Lung (tissue), 12 donors: ENCODE measurements around the gene ORAI3. TPM values are rescaled to one million over a fixed set of nuclear protein-coding genes. Genes with fewer than 3 reads are reported as not detected.
A peak's percentile ranks its signal among the peaks of the same experiment; 100 is the strongest.

ENCODE experiments used
- ATAC-seq: fragments of 200-7000 bp; cut with Tn5 transposase; one replicate; pipeline ENCODE4 v1.9.1; 2020; ENCODE audit warnings: moderate number of reproducible peaks; ENCODE audit not compliant: insufficient read depth, low FRiP score
- DNase-seq, 3 donors: peaks; one replicate each; pipeline ENCODE4 v3.0.0-alpha.2; 2013 to 2017
- H3K27ac ChIP-seq, 2 donors: one replicate each; pipeline ENCODE4 v1.5.1; 2013; ENCODE audit warnings: mild to moderate bottlenecking in 2 of 2, moderate library complexity in 2 of 2, control low read depth in 1 of 2, inconsistent platforms in 1 of 2, low read depth in 1 of 2, low read length in 1 of 2
- H3K27me3 ChIP-seq, 3 donors: one replicate each; pipeline ENCODE4 v1.5.1; 2013; ENCODE audit warnings: low read length in 2 of 3; ENCODE audit not compliant: control insufficient read depth in 3 of 3, insufficient read depth in 3 of 3
- H3K36me3 ChIP-seq, 4 donors: one replicate each; pipeline ENCODE4 v1.5.1; 2013; ENCODE audit warnings: low read length in 4 of 4, mild to moderate bottlenecking in 1 of 4, moderate library complexity in 1 of 4; ENCODE audit not compliant: control insufficient read depth in 4 of 4, insufficient read depth in 4 of 4
- H3K4me1 ChIP-seq, 5 donors: one replicate each; pipeline ENCODE4 v1.5.1; 2013; ENCODE audit warnings: low read length in 5 of 5, mild to moderate bottlenecking in 2 of 5, moderate library complexity in 1 of 5; ENCODE audit not compliant: control insufficient read depth in 5 of 5, insufficient read depth in 5 of 5
- H3K4me3 ChIP-seq: one replicate; pipeline ENCODE4 v1.5.1; 2013; ENCODE audit warnings: mild to moderate bottlenecking, control low read depth, moderate library complexity
- H3K9ac ChIP-seq, 2 donors: one replicate each; pipeline ENCODE4 v1.5.1; 2013; ENCODE audit warnings: low read length in 2 of 2, control low read depth in 1 of 2; ENCODE audit not compliant: insufficient read depth in 1 of 2
- H3K9me3 ChIP-seq, 4 donors: one replicate each; pipeline ENCODE4 v1.5.1; 2013; ENCODE audit warnings: low read length in 3 of 4, mild to moderate bottlenecking in 1 of 4, moderate library complexity in 1 of 4; ENCODE audit not compliant: control insufficient read depth in 4 of 4, insufficient read depth in 3 of 4
- WGBS, 2 donors: extraction: QIAGEN DNeasy Blood & Tissue Kit; methylation state at CpG; one replicate each; pipeline ENCODE4 v1.1.7; 2013; 5-methylcytosine and 5-hydroxymethylcytosine counted together
- polyA plus RNA-seq, 2 donors: library from polyadenylated mRNA; stranded (reverse); fragments of 200-250 nt; gene quantifications; one replicate each; pipeline ENCODE4 v1.2.1, GENCODE V29; 2013
- total RNA-seq, 2 donors: library from RNA; depleted of rRNA in 1 of 2; stranded (reverse); fragments of >200 nt in 1 of 2; gene quantifications; one replicate each; pipeline ENCODE4 v1.2.1, GENCODE V29; 2014 to 2021
- TF ChIP-seq, protein P1 (sequence below): IDR thresholded peaks from 2 replicates; pipeline ENCODE4 v1.5.1; 2012; ENCODE audit warnings: mild to moderate bottlenecking; ENCODE audit errors: control extremely low read depth, extremely low read depth
- donor health status: control.
- donor health status: control.
- donor health status: Bipolar disorder and iron deficiency.
- donor health status: healthy.
- donor health status: DM: yes; HTN: yes; CAD: no.

The ORAI3 gene
- total and polyA plus RNA-seq, 4 donors: 20.2 to 27.4 (median 23.6) TPM

DNA sequence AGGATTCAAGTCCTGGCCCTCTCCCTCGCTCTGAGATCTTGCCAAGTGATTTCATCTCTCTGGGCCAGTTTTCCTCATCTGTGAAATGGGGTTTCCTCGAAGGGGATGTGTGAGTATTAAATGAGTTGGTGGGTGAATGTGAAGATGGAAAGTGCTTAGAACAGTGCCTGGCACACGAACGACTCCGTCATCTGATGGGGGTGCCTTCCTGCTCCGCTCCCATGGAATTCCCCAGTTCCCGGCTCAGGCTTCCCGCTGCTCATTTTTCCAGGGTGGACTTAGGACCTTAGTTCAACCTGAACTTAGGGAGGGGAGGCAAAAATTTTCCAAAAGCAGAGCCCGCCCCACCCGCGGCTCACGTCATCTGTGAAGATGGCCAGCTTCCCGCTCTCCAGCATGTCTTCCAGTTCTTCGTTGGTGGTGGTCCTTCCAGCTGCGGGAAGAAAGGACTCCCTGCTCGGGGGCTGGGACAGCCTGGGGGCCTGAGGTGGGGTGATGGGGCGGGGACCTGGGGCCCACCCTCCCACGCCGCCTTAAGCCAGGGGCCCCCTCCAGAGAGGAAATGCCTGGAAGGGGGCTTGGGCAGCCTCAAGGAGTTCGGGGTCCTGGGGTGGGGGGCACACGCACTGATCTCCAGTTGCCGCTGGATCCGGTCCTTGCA is 47.6 kb downstream of the ORAI3 start:
- H3K4me3 ChIP-seq: peak overlapping the region; percentile 18
- peaks cover 0 to 5% (median 4%) of the 10 kb centered on the region in 5 donors for H3K4me1 ChIP-seq
- no peak overlapping the region for H3K27ac ChIP-seq
- no peaks in the 10 kb centered on the region for H3K9me3 ChIP-seq
- no peaks in the 10 kb centered on the region for H3K36me3 ChIP-seq
- ATAC-seq (no peak), DNase-seq (no peak)
- peaks cover 0 to 23% (median 6%) of the 10 kb centered on the region in 3 donors for H3K27me3 ChIP-seq
- peak overlapping the region in 1 of 2 donors; percentile 23 for H3K9ac ChIP-seq
- TF ChIP-seq, protein P1, sequence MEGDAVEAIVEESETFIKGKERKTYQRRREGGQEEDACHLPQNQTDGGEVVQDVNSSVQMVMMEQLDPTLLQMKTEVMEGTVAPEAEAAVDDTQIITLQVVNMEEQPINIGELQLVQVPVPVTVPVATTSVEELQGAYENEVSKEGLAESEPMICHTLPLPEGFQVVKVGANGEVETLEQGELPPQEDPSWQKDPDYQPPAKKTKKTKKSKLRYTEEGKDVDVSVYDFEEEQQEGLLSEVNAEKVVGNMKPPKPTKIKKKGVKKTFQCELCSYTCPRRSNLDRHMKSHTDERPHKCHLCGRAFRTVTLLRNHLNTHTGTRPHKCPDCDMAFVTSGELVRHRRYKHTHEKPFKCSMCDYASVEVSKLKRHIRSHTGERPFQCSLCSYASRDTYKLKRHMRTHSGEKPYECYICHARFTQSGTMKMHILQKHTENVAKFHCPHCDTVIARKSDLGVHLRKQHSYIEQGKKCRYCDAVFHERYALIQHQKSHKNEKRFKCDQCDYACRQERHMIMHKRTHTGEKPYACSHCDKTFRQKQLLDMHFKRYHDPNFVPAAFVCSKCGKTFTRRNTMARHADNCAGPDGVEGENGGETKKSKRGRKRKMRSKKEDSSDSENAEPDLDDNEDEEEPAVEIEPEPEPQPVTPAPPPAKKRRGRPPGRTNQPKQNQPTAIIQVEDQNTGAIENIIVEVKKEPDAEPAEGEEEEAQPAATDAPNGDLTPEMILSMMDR: no peak
- 29 to 40% methylated on average over 23 of the region's 23 CpGs for WGBS, 2 donors

DNA sequence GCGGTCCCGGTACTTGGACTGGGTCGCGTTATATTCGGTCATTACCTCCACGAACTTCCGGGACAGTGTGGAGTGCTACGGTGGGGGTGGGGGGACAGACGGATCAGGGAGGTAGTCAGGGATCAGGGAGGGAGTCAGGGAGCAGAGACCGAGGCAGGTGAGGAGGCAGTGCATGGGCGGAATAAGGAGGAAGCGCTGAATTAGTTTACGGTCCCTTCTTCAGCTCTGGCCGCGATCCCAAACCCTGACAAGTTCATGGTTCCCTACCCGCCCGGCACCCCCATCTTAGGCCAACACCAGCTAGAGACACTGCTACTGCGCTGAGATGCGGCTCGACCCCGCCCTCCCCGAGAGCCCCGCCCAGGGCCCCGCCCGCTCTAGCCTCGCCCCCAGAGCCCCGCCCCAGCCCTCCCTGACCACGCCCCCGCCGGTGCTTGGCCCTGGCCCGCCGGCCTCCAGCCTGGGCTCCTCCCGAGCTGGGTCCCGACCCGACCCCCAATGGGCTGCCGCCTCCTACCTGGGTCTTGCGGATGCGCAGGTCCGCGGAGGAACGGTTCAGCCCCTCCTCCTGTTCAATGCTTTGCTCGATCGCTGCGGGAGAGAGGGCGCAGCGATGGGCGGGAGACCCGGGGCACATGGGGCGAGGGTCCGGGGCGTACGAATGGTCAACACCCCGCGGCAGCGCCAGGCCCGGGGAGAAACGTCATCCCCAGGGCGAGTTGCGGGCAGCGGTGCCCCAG is 48.3 kb downstream of the ORAI3 start:
- ATAC-seq (peak; percentile 91), DNase-seq (peak; percentile 39 to 55 (median 40))
- Histone ChIP-seq H3K4me1 (peaks cover 0 to 5% (median 4%) of the 10 kb centered on the region in 5 donors), H3K9me3 (no peaks in the 10 kb centered on the region), H3K4me3 (peak overlapping the region; percentile 18), H3K9ac (peak overlapping the region in 1 of 2 donors; percentile 23), H3K27ac (peak overlapping the region in 1 of 2 donors; percentile 57), H3K36me3 (no peaks in the 10 kb centered on the region), H3K27me3 (peaks cover 0 to 22% (median 6%) of the 10 kb centered on the region in 3 donors)
- TF ChIP-seq, protein P1: no peak
- WGBS, 2 donors: 3% methylated on average over 58 to 60 of the region's 60 CpGs

DNA sequence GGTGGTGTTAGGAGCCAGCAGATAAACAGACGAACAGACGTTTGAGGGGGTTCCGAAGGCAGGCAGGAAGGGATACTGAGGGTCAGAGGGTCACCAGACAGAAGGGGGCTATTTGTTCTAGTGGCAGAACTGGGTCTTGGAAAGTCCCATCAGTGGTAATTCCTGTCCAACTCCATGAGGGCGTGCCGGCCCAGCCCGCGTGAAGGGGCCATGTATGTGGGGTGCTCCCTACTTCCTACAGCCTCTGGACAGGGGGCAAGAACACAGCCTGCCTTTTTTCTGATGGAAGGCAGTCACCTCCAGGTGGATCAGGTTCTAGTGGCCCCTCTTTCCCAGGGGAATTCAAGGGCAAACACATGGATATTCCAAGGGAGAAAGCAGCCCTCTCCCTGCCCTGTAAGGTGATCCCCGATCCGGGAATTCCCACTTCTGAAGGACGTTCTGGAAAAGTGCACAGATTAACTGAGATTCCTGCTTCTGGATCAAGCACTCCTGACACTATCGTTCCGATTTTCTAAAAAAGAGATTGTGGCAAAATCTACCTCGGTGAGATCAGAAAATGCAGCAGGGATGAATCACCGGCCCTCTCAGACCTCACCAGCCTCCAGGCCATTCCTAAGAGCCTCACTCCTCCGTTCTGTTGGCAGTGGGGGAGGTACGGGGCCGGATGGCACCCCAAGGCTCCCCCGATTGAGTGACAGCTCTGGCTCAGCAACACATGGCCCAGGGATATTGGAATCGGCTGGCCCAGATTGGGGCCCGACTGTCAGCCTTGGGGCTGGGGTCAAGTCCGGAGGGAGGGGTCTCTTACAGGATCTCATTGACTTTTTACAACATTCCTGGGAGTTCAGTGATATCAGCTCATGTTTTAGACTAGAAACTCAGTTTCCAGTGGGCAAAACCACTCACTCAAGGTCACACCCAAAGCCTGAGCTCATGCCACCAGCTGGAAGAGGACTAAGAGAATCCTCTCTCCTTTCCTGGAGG is 49.1 kb downstream of the ORAI3 start:
- TF ChIP-seq, protein P1: no peak
- ATAC-seq (peak; percentile 61), DNase-seq (no peak)
- no peaks in the 10 kb centered on the region for H3K36me3 ChIP-seq
- H3K9me3 ChIP-seq: no peaks in the 10 kb centered on the region
- peaks cover 0 to 19% (median 6%) of the 10 kb centered on the region in 3 donors for H3K27me3 ChIP-seq
- no peak overlapping the region for H3K4me3 ChIP-seq
- H3K4me1 ChIP-seq: peaks cover 0 to 5% (median 4%) of the 10 kb centered on the region in 5 donors
- WGBS, 2 donors: 58 to 79% methylated on average over 21 of the region's 21 CpGs
- H3K27ac ChIP-seq: no peak overlapping the region
- no peak overlapping the region for H3K9ac ChIP-seq
